Gastroesophageal sphincter (tissue), 4 donors: Measurements from ENCODE around the gene MROH2B. TPM values are rescaled to one million over a fixed set of nuclear protein-coding genes. Genes with fewer than 3 reads are reported as not detected.
A peak's percentile ranks its signal among the peaks of the same experiment; 100 is the strongest.

Source experiments
- ATAC-seq: fragments of 150-250 bp; one replicate; pipeline ENCODE4 v1.9.1; 2016; ENCODE audit warnings: mild to moderate bottlenecking, moderate library complexity
- H3K27ac ChIP-seq, 4 donors: fragments of 200-600 bp; sonication (generic) in 3 of 4; 1 replicate in 3 of 4; 2 replicates in 1 of 4; pipeline ENCODE4 v1.5.1; 2016 to 2019
- H3K27me3 ChIP-seq: fragments of 200-600 bp; sonication (generic); one replicate; pipeline ENCODE4 v1.5.1; 2019
- H3K36me3 ChIP-seq, 2 donors: fragments of 200-600 bp; sonication (generic); one replicate each; pipeline ENCODE4 v1.5.1; 2019; ENCODE audit warnings: control low read depth in 1 of 2
- H3K4me1 ChIP-seq, 3 donors: fragments of 200-600 bp; sonication (generic); 1 replicate in 2 of 3; 2 replicates in 1 of 3; pipeline ENCODE4 v1.5.1; 2016 to 2019; ENCODE audit warnings: control low read depth in 2 of 3
- H3K4me3 ChIP-seq, 2 donors: fragments of 200-600 bp; sonication (generic); one replicate each; pipeline ENCODE4 v1.5.1; 2019; ENCODE audit warnings: mild to moderate bottlenecking in 1 of 2, moderate library complexity in 1 of 2
- H3K9me3 ChIP-seq, 3 donors: fragments of 200-600 bp; sonication (generic); one replicate each; pipeline ENCODE4 v1.5.1; 2017 to 2019; ENCODE audit warnings: control low read depth in 2 of 3
- CTCF ChIP-seq, 4 experiments: fragments of 200-600 bp in 2 of 4; fragments of 450-650 bp in 2 of 4; sonication (generic) in 1 of 4; IDR thresholded peaks; one replicate each; pipeline ENCODE4 v1.5.1; 2017 to 2019; ENCODE audit warnings: antibody characterized with exemption in 4 of 4, mild to moderate bottlenecking in 2 of 4, moderate library complexity in 2 of 4
- EP300 ChIP-seq: sonication (generic); formaldehyde crosslinking; IDR thresholded peaks from one replicate; pipeline ENCODE4 v1.6.1; 2017; ENCODE audit warnings: antibody characterized with exemption, mild to moderate bottlenecking
- POLR2A ChIP-seq, 2 donors: fragments of 450-650 bp; IDR thresholded peaks; one replicate each; pipeline ENCODE4 v1.6.1; 2017; ENCODE audit warnings: antibody characterized with exemption in 2 of 2, mild to moderate bottlenecking in 2 of 2, moderate library complexity in 1 of 2
- POLR2AphosphoS5 ChIP-seq: sonication (generic); formaldehyde crosslinking; IDR thresholded peaks from one replicate; pipeline ENCODE4 v1.6.1; 2017; ENCODE audit warnings: antibody characterized with exemption
- WGBS, 2 donors: methylation state at CpG; one replicate each; pipeline ENCODE4 v1.1.5; 2018; ENCODE audit warnings: low coverage in 1 of 2; 5-methylcytosine and 5-hydroxymethylcytosine counted together
- total RNA-seq, 4 donors: library from RNA; depleted of rRNA; stranded (reverse); fragments of >200 nt; gene quantifications; one replicate each; pipeline ENCODE4 v1.1.0, GENCODE V29; 2016

MROH2B gene
- total RNA-seq, result not detected

- H3K27me3 ChIP-seq, result no peaks in the 10 kb centered on the region
- H3K4me3 ChIP-seq, result no peak within 1 kb of the TSS
- ATAC-seq, result no peak
- no peaks in the 10 kb centered on the region for H3K4me1 ChIP-seq
- WGBS, 2 donors, result 43 to 80% methylated on average over 1 of the region's 1 CpG
- no peaks in the 10 kb centered on the region for H3K36me3 ChIP-seq
- TF ChIP-seq POLR2A (IDR thresholded peaks at IDR 0.05), result no peak
- TF ChIP-seq POLR2AphosphoS5, result no peak
- no peak for TF ChIP-seq EP300
- TF ChIP-seq CTCF (IDR thresholded peaks at IDR 0.05), result no peak
- no peak within 1 kb of the TSS for H3K27ac ChIP-seq
- no peaks in the 10 kb centered on the region for H3K9me3 ChIP-seq
These were observed at the start of gene MROH2B for GRCh38 chr5:41071242-41071641. MROH2B (minus strand) TSS chr5:41071342; CDS start chr5:41070852, 490 bp downstream.

GRCh38 chr5:41120600-41120999 is 49.5 kb upstream of the MROH2B start:
- 91 to 100% methylated on average over 2 to 5 of the region's 8 CpGs for WGBS, 2 donors
- ATAC-seq, result no peak
- Histone ChIP-seq H3K4me1 (no peaks in the 10 kb centered on the region), H3K36me3 (no peaks in the 10 kb centered on the region), H3K27me3 (no peaks in the 10 kb centered on the region), H3K9me3 (no peaks in the 10 kb centered on the region), H3K27ac (no peak overlapping the region), H3K4me3 (no peak overlapping the region)
- TF ChIP-seq POLR2A (IDR thresholded peaks at IDR 0.05) (no peak), CTCF (IDR thresholded peaks at IDR 0.05) (no peak), POLR2AphosphoS5 (no peak), EP300 (no peak)

- TF ChIP-seq POLR2A (IDR thresholded peaks at IDR 0.05) (no peak), POLR2AphosphoS5 (no peak), EP300 (no peak), CTCF (IDR thresholded peaks at IDR 0.05) (no peak)
- Histone ChIP-seq H3K9me3 (no peaks in the 10 kb centered on the region), H3K36me3 (no peaks in the 10 kb centered on the region), H3K27me3 (no peaks in the 10 kb centered on the region), H3K27ac (no peak overlapping the region), H3K4me3 (no peak overlapping the region), H3K4me1 (no peaks in the 10 kb centered on the region)
- no peak for ATAC-seq
- 91 to 98% methylated on average over 3 of the region's 3 CpGs for WGBS, 2 donors
These were observed 47.0 kb upstream of the MROH2B start for GRCh38 chr5:41118177-41118576.

- H3K36me3 ChIP-seq, result no peaks in the 10 kb centered on the region
- no peak overlapping the region for H3K27ac ChIP-seq
- ATAC-seq, result no peak
- no peak for TF ChIP-seq POLR2AphosphoS5
- no peak for TF ChIP-seq CTCF (IDR thresholded peaks at IDR 0.05)
- no peak for TF ChIP-seq EP300
- no peak for TF ChIP-seq POLR2A (IDR thresholded peaks at IDR 0.05)
- no peaks in the 10 kb centered on the region for H3K27me3 ChIP-seq
- WGBS, 2 donors, result 25 to 33% methylated on average over 1 to 2 of the region's 2 CpGs
- H3K9me3 ChIP-seq, result no peaks in the 10 kb centered on the region
- no peaks in the 10 kb centered on the region for H3K4me1 ChIP-seq
- no peak overlapping the region for H3K4me3 ChIP-seq
These were observed 44.1 kb upstream of the MROH2B start for GRCh38 chr5:41115281-41115680.

GRCh38 chr5:41112486-41113455 is 41.6 kb upstream of the MROH2B start:
- peak; percentile 89 for ATAC-seq
- peak overlapping the region in 2 of 4 donors; percentile 7 to 38 for H3K27ac ChIP-seq
- 67 to 83% methylated on average over 1 to 2 of the region's 2 CpGs for WGBS, 2 donors

More at GRCh38 chr5:41112486-41113455, 41.6 kb upstream of the MROH2B start:
- H3K9me3 ChIP-seq, result no peaks in the 10 kb centered on the region
- H3K36me3 ChIP-seq, result no peaks in the 10 kb centered on the region
- TF ChIP-seq POLR2AphosphoS5 (peak; percentile 62), EP300 (no peak)
- no peaks in the 10 kb centered on the region for H3K4me1 ChIP-seq
- no peaks in the 10 kb centered on the region for H3K27me3 ChIP-seq
- no peak overlapping the region for H3K4me3 ChIP-seq
